ENCODE data around the gene KRTAP29-1. TPM values are rescaled to one million over a fixed set of nuclear protein-coding genes. Genes with fewer than 3 reads are reported as not detected.
A peak's percentile ranks its signal among the peaks of the same experiment; 100 is the strongest.
"Not testable (repeated sequence)": the region's sequence is repeated elsewhere in the genome, so short reads cannot be mapped to it uniquely, and the experiment has no call there.

The KRTAP29-1 gene
- total RNA-seq = not detected
- polyA plus RNA-seq = not detected

- intact Hi-C loops (cut with DNase I) = no loop called here
- ATAC-seq (peak in 1 of 4 donors; percentile 49), DNase-seq (no peak), FAIRE-seq (no peak)
- no peak for TF ChIP-seq CTCF (IDR thresholded peaks at IDR 0.05)
- H3K4me3 ChIP-seq = no peak within 1 kb of the TSS
- WGBS, 2 donors = 37 to 39% methylated on average over 11 of the region's 11 CpGs
- no peak within 1 kb of the TSS for H3K27ac ChIP-seq
- no peaks in the 10 kb centered on the region for H3K9me3 ChIP-seq
- H3K4me1 ChIP-seq = no peaks in the 10 kb centered on the region
- no peaks in the 10 kb centered on the region for H3K27me3 ChIP-seq
- H3K36me3 ChIP-seq = no peaks in the 10 kb centered on the region
Measured at GRCh38 chr17:41301916-41302901, at the start of gene KRTAP29-1. KRTAP29-1 (minus strand) TSS chr17:41302851; CDS start chr17:41302851, 0 bp downstream.

- WGBS, 2 donors = 57 to 76% methylated on average over 2 of the region's 2 CpGs
- FAIRE-seq = no peak
- Histone ChIP-seq H3K27me3 (peaks cover 0 to 10% (median 0%) of the 10 kb centered on the region in 4 donors), H3K36me3 (no peaks in the 10 kb centered on the region), H3K4me1 (no peaks in the 10 kb centered on the region), H3K9me3 (no peaks in the 10 kb centered on the region), H3K27ac (no peak overlapping the region), H3K4me3 (no peak overlapping the region)
- ATAC-seq = no peak
- intact Hi-C loops (cut with DNase I) = no loop called here
- DNase-seq = no peak
- no peak for TF ChIP-seq CTCF (IDR thresholded peaks at IDR 0.05)
Measured at GRCh38 chr17:41351177-41351576, 48.5 kb upstream of the KRTAP29-1 start.

- H3K9me3 ChIP-seq; FAIRE-seq; ATAC-seq; H3K27ac ChIP-seq; H3K4me1 ChIP-seq; H3K4me3 ChIP-seq; intact Hi-C loops (cut with DNase I); DNase-seq; H3K27me3 ChIP-seq; H3K36me3 ChIP-seq: not testable (repeated sequence)
- WGBS, 2 donors = 71 to 84% methylated on average over 16 of the region's 16 CpGs
Measured at GRCh38 chr17:41350381-41350878, 47.8 kb upstream of the KRTAP29-1 start, which contains the start of gene KRT33A. KRT33A (minus strand) TSS chr17:41350828; CDS start chr17:41350767, 61 bp downstream.

- H3K27ac ChIP-seq = no peak overlapping the region
- 65 to 76% methylated on average over 7 of the region's 7 CpGs for WGBS, 2 donors
- peak in 3 of 4 donors; percentile 23 to 78 (median 55) for ATAC-seq
- H3K4me1 ChIP-seq = no peaks in the 10 kb centered on the region
- DNase-seq = no peak
- no peaks in the 10 kb centered on the region for H3K9me3 ChIP-seq
- FAIRE-seq = no peak
- no peak for TF ChIP-seq CTCF (IDR thresholded peaks at IDR 0.05)
- H3K36me3 ChIP-seq = no peaks in the 10 kb centered on the region
- H3K4me3 ChIP-seq = no peak overlapping the region
- intact Hi-C loops (cut with DNase I) = no loop called here
- H3K27me3 ChIP-seq = no peaks in the 10 kb centered on the region
Measured at GRCh38 chr17:41347869-41348760, 45.5 kb upstream of the KRTAP29-1 start.

GRCh38 chr17:41346421-41346820 is 43.8 kb upstream of the KRTAP29-1 start:
- H3K4me3 ChIP-seq; intact Hi-C loops (cut with DNase I); DNase-seq; H3K36me3 ChIP-seq; H3K27me3 ChIP-seq; ATAC-seq; FAIRE-seq; H3K4me1 ChIP-seq; H3K27ac ChIP-seq; H3K9me3 ChIP-seq: not testable (repeated sequence)
- 86 to 89% methylated on average over 16 of the region's 16 CpGs for WGBS, 2 donors
